Measurements from ENCODE around the gene AK5. TPM values are rescaled to one million over a fixed set of nuclear protein-coding genes. Genes with fewer than 3 reads are reported as not detected.

AK5 gene
- total and polyA plus RNA-seq, 2 donors (not counting 1 experiment from before 2014, with no cell fraction given), result 0.18 TPM; not detected in 1

DNA sequence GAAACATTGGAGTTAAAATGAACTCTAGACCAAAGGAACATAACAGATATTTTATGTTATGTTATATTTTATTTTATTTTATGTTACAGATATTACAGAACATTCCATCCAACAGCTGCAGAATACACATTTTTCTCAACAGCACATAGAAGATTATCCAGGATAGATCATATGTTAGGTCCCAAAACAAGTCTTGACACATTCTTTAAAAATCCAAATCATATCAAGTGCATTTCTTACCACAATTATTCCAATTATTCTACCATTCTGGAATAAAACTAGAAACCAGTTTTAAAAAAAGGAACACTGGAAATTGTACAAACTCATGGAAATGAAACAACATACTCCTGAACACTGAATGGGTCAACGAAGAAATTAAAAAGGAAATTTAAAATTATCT lies 31.7 kb upstream of the AK5 start:
- peaks cover 7% of the 10 kb centered on the region for H3K9me3 Mint-ChIP-seq (ENCODE audit: insufficient read depth)
- intact Hi-C loops (cut with micrococcal nuclease), result no loop called here
- no peaks in the 10 kb centered on the region for H3K27me3 Mint-ChIP-seq
- no peaks in the 10 kb centered on the region for H3K4me1 Mint-ChIP-seq
- no peak overlapping the region for H3K4me3 Mint-ChIP-seq
- Histone ChIP-seq H3K4me1 (ENCODE audit: control insufficient read depth in 2 of 2, insufficient read depth in 2 of 2, low read length in 2 of 2) (no peaks in the 10 kb centered on the region), H3K4me3 (ENCODE audit: control extremely low read depth in 1 of 5, extremely low read depth in 1 of 5, insufficient read depth in 1 of 5, low read depth in 2 of 5, low read length in 4 of 5) (no peak overlapping the region), H3K9me3 (ENCODE audit: control extremely low read depth in 1 of 3, control insufficient read depth in 2 of 3, insufficient read depth in 1 of 3, low read length in 2 of 3) (peaks cover 5 to 20% (median 8%) of the 10 kb centered on the region in 3 donors), H4K20me1 (ENCODE audit: control insufficient read depth, insufficient read depth, low read length, poor library complexity, severe bottlenecking) (no peaks in the 10 kb centered on the region), H3K36me3 (replicated peaks in 1 of 2; ENCODE audit: control extremely low read depth in 1 of 2, control insufficient read depth in 1 of 2, extremely low read depth in 1 of 2, insufficient read depth in 2 of 2, low read length in 1 of 2) (no peaks in the 10 kb centered on the region), H3K4me2 (replicated peaks; ENCODE audit: low read depth, low read length, poor library complexity, severe bottlenecking) (no peak overlapping the region), H2AFZ (ENCODE audit: insufficient read depth, low read depth, low read length, poor library complexity, severe bottlenecking) (no peak overlapping the region), H3K79me2 (ENCODE audit: control insufficient read depth, insufficient read depth, low read length) (no peaks in the 10 kb centered on the region), H3K9ac (ENCODE audit: low read length) (no peak overlapping the region), H3K27ac (ENCODE audit: low read length in 2 of 2) (no peak overlapping the region), H3K27me3 (replicated peaks in 1 of 4; ENCODE audit: control extremely low read depth in 1 of 4, control insufficient read depth in 3 of 4, insufficient read depth in 4 of 4, low read length in 3 of 4) (no peaks in the 10 kb centered on the region)
- DNase-seq, result no peak
- ATAC-seq (ENCODE audit: low read depth), result no peak
- WGBS (ENCODE audit: insufficient coverage), result no CpG with 5 or more reads among the region's 1 CpG
- H3K27ac Mint-ChIP-seq, result no peak overlapping the region
- TF ChIP-seq, protein P1, sequence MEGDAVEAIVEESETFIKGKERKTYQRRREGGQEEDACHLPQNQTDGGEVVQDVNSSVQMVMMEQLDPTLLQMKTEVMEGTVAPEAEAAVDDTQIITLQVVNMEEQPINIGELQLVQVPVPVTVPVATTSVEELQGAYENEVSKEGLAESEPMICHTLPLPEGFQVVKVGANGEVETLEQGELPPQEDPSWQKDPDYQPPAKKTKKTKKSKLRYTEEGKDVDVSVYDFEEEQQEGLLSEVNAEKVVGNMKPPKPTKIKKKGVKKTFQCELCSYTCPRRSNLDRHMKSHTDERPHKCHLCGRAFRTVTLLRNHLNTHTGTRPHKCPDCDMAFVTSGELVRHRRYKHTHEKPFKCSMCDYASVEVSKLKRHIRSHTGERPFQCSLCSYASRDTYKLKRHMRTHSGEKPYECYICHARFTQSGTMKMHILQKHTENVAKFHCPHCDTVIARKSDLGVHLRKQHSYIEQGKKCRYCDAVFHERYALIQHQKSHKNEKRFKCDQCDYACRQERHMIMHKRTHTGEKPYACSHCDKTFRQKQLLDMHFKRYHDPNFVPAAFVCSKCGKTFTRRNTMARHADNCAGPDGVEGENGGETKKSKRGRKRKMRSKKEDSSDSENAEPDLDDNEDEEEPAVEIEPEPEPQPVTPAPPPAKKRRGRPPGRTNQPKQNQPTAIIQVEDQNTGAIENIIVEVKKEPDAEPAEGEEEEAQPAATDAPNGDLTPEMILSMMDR (IDR thresholded peaks at IDR 0.05), result no peak
- no peak for TF ChIP-seq EZH2 (IDR thresholded peaks at IDR 0.05; ENCODE audit: borderline replicate concordance, insufficient read depth, low read depth, low read length, poor library complexity, severe bottlenecking)
- CTCF ChIA-PET, result no interaction called here
- POLR2A ChIA-PET, result no interaction called here

DNA sequence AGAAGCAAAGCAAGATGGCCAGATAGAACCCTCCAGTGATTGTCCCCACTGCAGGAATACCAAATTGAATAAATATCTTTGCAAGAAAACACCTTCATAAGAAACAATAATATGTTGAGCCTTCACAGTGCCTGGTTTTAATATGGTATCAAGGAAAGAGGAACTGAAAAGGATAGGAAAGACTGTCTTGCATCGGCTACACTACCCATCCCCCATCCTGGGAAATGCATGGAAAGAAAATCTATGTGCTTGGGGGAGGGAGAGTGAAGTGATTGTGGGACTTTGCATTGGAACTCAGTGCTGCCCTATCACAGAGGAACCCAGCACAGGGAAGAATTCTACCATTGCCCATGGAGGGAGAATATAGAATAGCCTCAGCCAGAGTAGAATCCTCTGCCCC lies 28.6 kb upstream of the AK5 start:
- Mint-ChIP-seq H3K4me3 (no peak overlapping the region), H3K4me1 (no peaks in the 10 kb centered on the region), H3K27ac (no peak overlapping the region), H3K9me3 (ENCODE audit: insufficient read depth) (peaks cover 15% of the 10 kb centered on the region), H3K27me3 (no peaks in the 10 kb centered on the region)
- H3K27me3 ChIP-seq (replicated peaks in 1 of 4; ENCODE audit: control extremely low read depth in 1 of 4, control insufficient read depth in 3 of 4, insufficient read depth in 4 of 4, low read length in 3 of 4), result no peaks in the 10 kb centered on the region
- no peak overlapping the region for H2AFZ ChIP-seq (ENCODE audit: insufficient read depth, low read depth, low read length, poor library complexity, severe bottlenecking)
- peaks cover 5 to 19% (median 8%) of the 10 kb centered on the region in 3 donors for H3K9me3 ChIP-seq (ENCODE audit: control extremely low read depth in 1 of 3, control insufficient read depth in 2 of 3, insufficient read depth in 1 of 3, low read length in 2 of 3)
- no peak overlapping the region for H3K4me2 ChIP-seq (replicated peaks; ENCODE audit: low read depth, low read length, poor library complexity, severe bottlenecking)
- H3K9ac ChIP-seq (ENCODE audit: low read length), result no peak overlapping the region
- POLR2A ChIA-PET, result no interaction called here
- H3K27ac ChIP-seq (ENCODE audit: low read length in 2 of 2), result no peak overlapping the region
- H3K4me1 ChIP-seq (ENCODE audit: control insufficient read depth in 2 of 2, insufficient read depth in 2 of 2, low read length in 2 of 2), result no peaks in the 10 kb centered on the region
- no peaks in the 10 kb centered on the region for H4K20me1 ChIP-seq (ENCODE audit: control insufficient read depth, insufficient read depth, low read length, poor library complexity, severe bottlenecking)
- H3K36me3 ChIP-seq (replicated peaks in 1 of 2; ENCODE audit: control extremely low read depth in 1 of 2, control insufficient read depth in 1 of 2, extremely low read depth in 1 of 2, insufficient read depth in 2 of 2, low read length in 1 of 2), result no peaks in the 10 kb centered on the region
- no peak for DNase-seq
- intact Hi-C loops (cut with micrococcal nuclease), result no loop called here
- CTCF ChIA-PET, result no interaction called here
- TF ChIP-seq, protein P1 (IDR thresholded peaks at IDR 0.05), result no peak
- no peak for TF ChIP-seq EZH2 (IDR thresholded peaks at IDR 0.05; ENCODE audit: borderline replicate concordance, insufficient read depth, low read depth, low read length, poor library complexity, severe bottlenecking)
- ATAC-seq (ENCODE audit: low read depth), result no peak
- no CpG with 5 or more reads among the region's 1 CpG for WGBS (ENCODE audit: insufficient coverage)
- no peak overlapping the region for H3K4me3 ChIP-seq (ENCODE audit: control extremely low read depth in 1 of 5, extremely low read depth in 1 of 5, insufficient read depth in 1 of 5, low read depth in 2 of 5, low read length in 4 of 5)
- H3K79me2 ChIP-seq (ENCODE audit: control insufficient read depth, insufficient read depth, low read length), result no peaks in the 10 kb centered on the region

Data from B cell (primary cell).